Smooth muscle cell (in vitro differentiated cells): ENCODE measurements around the gene MBD5. TPM values are rescaled to one million over a fixed set of nuclear protein-coding genes. Genes with fewer than 3 reads are reported as not detected.

ENCODE experiments used
- DNase-seq: peaks from one replicate; lab custom pipeline; 2025; ENCODE audit not compliant: unreplicated experiment; lab: John Stamatoyannopoulos, UW
- H2AFZ ChIP-seq: fragments of 200-600 bp; sonication (generic); 2 replicates; pipeline ENCODE4 v1.6.0; 2016; ENCODE audit warnings: antibody characterized with exemption, low read depth, mild to moderate bottlenecking
- H3F3A ChIP-seq: fragments of 200-600 bp; sonication (generic); 2 replicates; pipeline ENCODE4 v1.6.0; 2017; ENCODE audit warnings: antibody characterized with exemption, low read depth
- H3K27ac ChIP-seq: fragments of 200-600 bp; sonication (generic); 2 replicates; pipeline ENCODE4 v1.5.1; 2016; ENCODE audit warnings: low read depth, mild to moderate bottlenecking
- H3K27me3 ChIP-seq: fragments of 200-600 bp; sonication (generic); 2 replicates; pipeline ENCODE4 v1.6.1; 2016; ENCODE audit warnings: low read depth, mild to moderate bottlenecking
- H3K36me3 ChIP-seq: fragments of 200-600 bp; sonication (generic); 2 replicates; pipeline ENCODE4 v1.5.1; 2016; ENCODE audit warnings: low read depth
- H3K4me1 ChIP-seq: fragments of 200-600 bp; sonication (generic); 2 replicates; pipeline ENCODE4 v1.5.1; 2016; ENCODE audit warnings: low read depth
- H3K4me2 ChIP-seq: fragments of 200-600 bp; sonication (generic); 2 replicates; pipeline ENCODE4 v1.6.0; 2016; ENCODE audit warnings: mild to moderate bottlenecking
- H3K4me3 ChIP-seq: fragments of 200-600 bp; sonication (generic); 2 replicates; pipeline ENCODE4 v1.5.1; 2016; ENCODE audit warnings: mild to moderate bottlenecking
- H3K79me2 ChIP-seq: fragments of 200-600 bp; sonication (generic); 2 replicates; pipeline ENCODE4 v1.6.0; 2016; ENCODE audit warnings: low read depth, mild to moderate bottlenecking
- H3K9ac ChIP-seq: fragments of 200-600 bp; sonication (generic); 2 replicates; pipeline ENCODE4 v1.6.0; 2016; ENCODE audit warnings: low read depth
- H3K9me3 ChIP-seq: fragments of 200-600 bp; sonication (generic); replicated peaks from 2 replicates; pipeline ENCODE4 v1.5.1; 2016; ENCODE audit warnings: low read depth
- H4K20me1 ChIP-seq: fragments of 200-600 bp; sonication (generic); 2 replicates; pipeline ENCODE4 v1.6.0; 2016; ENCODE audit warnings: low read depth
- CTCF ChIP-seq: fragments of 200-600 bp; sonication (generic); IDR thresholded peaks from 2 replicates; pipeline ENCODE4 v1.5.1; 2017; ENCODE audit warnings: borderline replicate concordance, mild to moderate bottlenecking, antibody characterized with exemption; ENCODE audit not compliant: insufficient read depth, poor library complexity, severe bottlenecking
- WGBS: methylation state at CpG from one replicate; pipeline ENCODE4 v1.1.7; 2016; ENCODE audit warnings: low lambda C conversion rate; 5-methylcytosine and 5-hydroxymethylcytosine counted together
- polyA plus RNA-seq: library from polyadenylated mRNA; unstranded; fragments of >200 nt; fragmentation: Nextera tagmentation; extraction: Ambion mirVana; gene quantifications from 2 replicates; pipeline ENCODE4 v1.2.1, GENCODE V29; 2016
- total RNA-seq: library from RNA; depleted of rRNA; stranded (reverse); fragments of >200 nt; gene quantifications from 2 replicates; pipeline ENCODE4 v1.2.3, GENCODE V29; 2014

Gene MBD5
- total and polyA plus RNA-seq, 2 experiments from 2014 or later, result 25.7 to 31.2 TPM

DNA sequence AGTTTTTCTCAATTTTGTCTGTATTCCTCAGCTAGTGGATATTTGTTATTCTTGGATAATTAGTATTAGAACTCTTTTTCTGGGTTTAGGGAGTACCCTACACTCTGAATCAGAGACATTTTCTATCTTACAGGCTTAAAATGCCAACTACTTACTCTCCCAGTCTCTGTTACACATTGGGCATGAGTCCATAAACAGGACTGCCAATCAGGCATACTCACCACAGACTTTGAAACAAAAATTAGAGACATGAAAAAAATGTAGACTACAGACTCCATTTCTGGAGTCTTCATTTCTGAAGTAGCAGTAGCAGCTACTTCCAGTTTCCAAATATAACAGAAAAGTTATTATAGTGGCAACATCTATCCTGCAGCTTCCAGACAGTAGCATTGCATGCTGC, 279.7 kb downstream of the MBD5 start:
- Histone ChIP-seq H3K36me3 (no peaks in the 10 kb centered on the region), H3K9me3 (no peaks in the 10 kb centered on the region), H2AFZ (no peak overlapping the region), H3K4me1 (peaks cover 6% of the 10 kb centered on the region), H3K9ac (no peak overlapping the region), H3K4me3 (no peak overlapping the region), H3K27ac (no peak overlapping the region), H3K4me2 (no peak overlapping the region), H3K79me2 (no peaks in the 10 kb centered on the region), H3K27me3 (no peaks in the 10 kb centered on the region), H4K20me1 (peaks cover 10% of the 10 kb centered on the region), H3F3A (no peaks in the 10 kb centered on the region)
- no peak for DNase-seq
- TF ChIP-seq CTCF, result no peak

DNA sequence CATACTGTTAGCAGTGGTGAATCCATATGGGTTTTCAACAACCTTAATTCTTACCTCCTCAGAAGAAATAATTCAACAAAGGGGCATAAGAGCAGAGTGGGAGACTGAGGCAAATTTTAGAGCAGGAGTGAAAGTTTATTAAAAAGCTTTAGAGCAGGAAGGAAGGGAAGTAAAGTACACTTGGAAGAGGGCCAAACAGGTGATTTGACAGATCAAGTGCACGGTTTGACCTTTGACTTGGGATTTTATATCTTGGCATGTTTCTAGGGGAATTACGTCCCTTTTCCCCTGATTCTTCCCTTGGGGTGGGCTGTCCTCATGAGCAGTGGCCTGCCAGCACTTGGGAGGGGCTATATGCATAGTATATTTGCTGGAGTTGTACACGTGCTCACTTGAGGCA, 280.5 kb downstream of the MBD5 start:
- no peak for DNase-seq
- Histone ChIP-seq H3F3A (no peaks in the 10 kb centered on the region), H3K9ac (no peak overlapping the region), H2AFZ (no peak overlapping the region), H3K9me3 (no peaks in the 10 kb centered on the region), H4K20me1 (peaks cover 10% of the 10 kb centered on the region), H3K27me3 (no peaks in the 10 kb centered on the region), H3K27ac (no peak overlapping the region), H3K4me2 (no peak overlapping the region), H3K4me1 (peaks cover 6% of the 10 kb centered on the region), H3K79me2 (no peaks in the 10 kb centered on the region), H3K4me3 (no peak overlapping the region), H3K36me3 (no peaks in the 10 kb centered on the region)
- 95% methylated on average over 3 of the region's 3 CpGs for WGBS
- TF ChIP-seq CTCF, result no peak

DNA sequence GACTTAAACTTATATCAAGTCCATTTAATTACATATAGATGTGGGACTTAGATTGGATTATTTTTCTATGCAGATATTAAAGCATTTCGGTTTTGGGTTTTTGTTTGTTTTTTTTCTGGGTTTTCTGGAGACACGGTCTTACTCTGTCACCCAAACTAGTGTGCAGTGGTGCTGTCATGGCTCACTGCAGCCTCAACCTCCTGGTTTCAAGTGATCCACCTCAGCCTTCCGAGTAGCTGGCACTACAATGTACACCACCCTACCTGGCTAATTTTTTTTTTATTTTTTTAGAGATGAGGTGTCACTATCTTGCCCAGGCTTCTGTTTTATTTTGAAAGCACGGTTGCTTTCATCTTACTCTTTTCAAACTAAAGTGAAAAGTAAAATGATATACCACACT, 281.6 kb downstream of the MBD5 start:
- Histone ChIP-seq H3K4me1 (peaks cover 6% of the 10 kb centered on the region), H2AFZ (no peak overlapping the region), H3K79me2 (no peaks in the 10 kb centered on the region), H3K4me2 (no peak overlapping the region), H3K4me3 (no peak overlapping the region), H3K9me3 (no peaks in the 10 kb centered on the region), H3K36me3 (no peaks in the 10 kb centered on the region), H3K9ac (no peak overlapping the region), H3K27ac (no peak overlapping the region), H3K27me3 (no peaks in the 10 kb centered on the region), H4K20me1 (peaks cover 5% of the 10 kb centered on the region), H3F3A (no peaks in the 10 kb centered on the region)
- 92% methylated on average over 4 of the region's 4 CpGs for WGBS
- no peak for TF ChIP-seq CTCF
- no peak for DNase-seq

GRCh38 chr2:148303161-148303560, 282.3 kb downstream of the MBD5 start:
- Histone ChIP-seq H2AFZ (no peak overlapping the region), H4K20me1 (peaks cover under 1% of the 10 kb centered on the region), H3K4me3 (no peak overlapping the region), H3K9me3 (no peaks in the 10 kb centered on the region), H3K27me3 (no peaks in the 10 kb centered on the region), H3K4me2 (no peak overlapping the region), H3F3A (no peaks in the 10 kb centered on the region), H3K27ac (no peak overlapping the region), H3K4me1 (peaks cover 6% of the 10 kb centered on the region), H3K9ac (no peak overlapping the region), H3K79me2 (no peaks in the 10 kb centered on the region), H3K36me3 (no peaks in the 10 kb centered on the region)
- WGBS, result 77% methylated on average over 2 of the region's 2 CpGs
- TF ChIP-seq CTCF, result no peak
- no peak for DNase-seq
